GM23338 (cell line): ENCODE data around the gene CTTNBP2. TPM values are rescaled to one million over a fixed set of nuclear protein-coding genes. Genes with fewer than 3 reads are reported as not detected.

Experiments used
- ATAC-seq: fragments of 200-7000 bp; cut with Tn5 transposase; 3 replicates; pipeline ENCODE4 v1.9.1; 2020
- DNase-seq: peaks from one replicate; pipeline ENCODE4 v3.0.0-alpha.2; 2015; ENCODE audit warnings: low spot score
- H2AFZ ChIP-seq: fragments of 200-600 bp; sonication (generic); 2 replicates; pipeline ENCODE4 v1.8.0; 2016; ENCODE audit warnings: antibody characterized with exemption, mild to moderate bottlenecking, moderate library complexity
- H3F3A ChIP-seq: fragments of 200-600 bp; sonication (generic); replicated peaks from 2 replicates; pipeline ENCODE4 v1.8.0; 2017; ENCODE audit warnings: antibody characterized with exemption, mixed run types, low read depth
- H3K27ac ChIP-seq: fragments of 200-600 bp; sonication (generic); 2 replicates; pipeline ENCODE4 v1.6.1; 2016; ENCODE audit warnings: low read depth
- H3K27me3 ChIP-seq: fragments of 200-600 bp; sonication (generic); 2 replicates; pipeline ENCODE4 v1.8.0; 2016; ENCODE audit warnings: mild to moderate bottlenecking, mixed run types, moderate library complexity; ENCODE audit not compliant: insufficient read depth
- H3K36me3 ChIP-seq: fragments of 200-600 bp; sonication (generic); 2 replicates; pipeline ENCODE4 v1.8.0; 2016; ENCODE audit warnings: mild to moderate bottlenecking; ENCODE audit not compliant: insufficient read depth
- H3K4me1 ChIP-seq: fragments of 200-600 bp; sonication (generic); 2 replicates; pipeline ENCODE4 v1.8.0; 2016; ENCODE audit warnings: mild to moderate bottlenecking, moderate library complexity; ENCODE audit not compliant: insufficient read depth
- H3K4me2 ChIP-seq: fragments of 200-600 bp; sonication (generic); 2 replicates; pipeline ENCODE4 v1.7.1; 2017; ENCODE audit warnings: mixed run types
- H3K4me3 ChIP-seq: fragments of 200-600 bp; sonication (generic); 2 replicates; pipeline ENCODE4 v1.6.1; 2016; ENCODE audit warnings: mixed run types
- H3K79me2 ChIP-seq: fragments of 200-600 bp; sonication (generic); replicated peaks from 2 replicates; pipeline ENCODE4 v1.8.0; 2017; ENCODE audit warnings: mild to moderate bottlenecking; ENCODE audit not compliant: insufficient read depth
- H3K9me2 ChIP-seq: fragments of 200-600 bp; sonication (generic); 2 replicates; pipeline ENCODE4 v1.8.0; 2017; ENCODE audit not compliant: insufficient read depth
- H4K20me1 ChIP-seq: fragments of 200-600 bp; sonication (generic); replicated peaks from 2 replicates; pipeline ENCODE4 v1.8.0; 2017; ENCODE audit warnings: mild to moderate bottlenecking; ENCODE audit not compliant: insufficient read depth
- H3K27ac Mint-ChIP-seq: 2 replicates; pipeline ENCODE4 v1.8.0; 2020; ENCODE audit warnings: inconsistent platforms, mild to moderate bottlenecking, moderate library complexity, mixed read lengths
- H3K27me3 Mint-ChIP-seq: 3 replicates; pipeline ENCODE4 v1.8.0; 2022; ENCODE audit warnings: low read depth, mild to moderate bottlenecking, moderate library complexity, mixed read lengths, inconsistent platforms; ENCODE audit not compliant: insufficient read depth, poor library complexity
- H3K36me3 Mint-ChIP-seq: 3 replicates; pipeline ENCODE4 v1.8.0; 2021; ENCODE audit warnings: low read depth, mild to moderate bottlenecking, inconsistent platforms, moderate library complexity, mixed read lengths
- H3K4me1 Mint-ChIP-seq: 3 replicates; pipeline ENCODE4 v1.8.0; 2020; ENCODE audit warnings: mild to moderate bottlenecking, inconsistent platforms, mixed read lengths
- H3K4me3 Mint-ChIP-seq: 3 replicates; pipeline ENCODE4 v1.8.0; 2021; ENCODE audit warnings: moderate library complexity, mild to moderate bottlenecking, inconsistent platforms, mixed read lengths
- H3K9me3 Mint-ChIP-seq: 3 replicates; pipeline ENCODE4 v1.8.0; 2020; ENCODE audit warnings: moderate library complexity, mild to moderate bottlenecking, inconsistent platforms, mixed read lengths
- CTCF ChIP-seq, 2 experiments: fragments of 200-600 bp in 1 of 2; sonication (generic) in 1 of 2; conservative IDR thresholded peaks; 2 replicates each; pipeline versions ENCODE4 v1.5.1 to v1.6.1; 2016 to 2017; ENCODE audit warnings: antibody characterized with exemption in 2 of 2, low read depth in 2 of 2, mild to moderate bottlenecking in 2 of 2, moderate library complexity in 1 of 2
- ETS1 ChIP-seq: IDR thresholded peaks from 2 replicates; pipeline ENCODE4 v1.6.1; 2016; ENCODE audit warnings: antibody characterized with exemption
- NANOG ChIP-seq: IDR thresholded peaks from 2 replicates; pipeline ENCODE4 v1.6.1; 2016; ENCODE audit warnings: antibody characterized with exemption, borderline replicate concordance
- POLR2AphosphoS5 ChIP-seq: IDR thresholded peaks from 2 replicates; pipeline ENCODE4 v1.6.1; 2016; ENCODE audit warnings: antibody characterized with exemption, low read depth
- REST ChIP-seq: IDR thresholded peaks from one replicate; pipeline ENCODE4 v1.6.1; 2018; ENCODE audit warnings: antibody characterized with exemption; ENCODE audit not compliant: unreplicated experiment
- STAT1 ChIP-seq: IDR thresholded peaks from one replicate; pipeline ENCODE4 v1.6.1; 2016; ENCODE audit warnings: antibody characterized with exemption; ENCODE audit not compliant: unreplicated experiment
- ZNF331 ChIP-seq: fragments of 250-450 bp; sonication (Bioruptor Pico); IDR thresholded peaks from 2 replicates; pipeline ENCODE4 v1.5.0; 2020; ENCODE audit warnings: low read depth, mild to moderate bottlenecking, moderate library complexity
- polyA plus RNA-seq: library from polyadenylated mRNA; unstranded; fragments of >200 nt; fragmentation: Nextera tagmentation; extraction: Ambion mirVana; gene quantifications from 2 replicates; pipeline ENCODE4 v1.2.1, GENCODE V29; 2016
- total RNA-seq: library from RNA; depleted of rRNA; stranded (reverse); fragments of >200 nt; shearing (Covaris generic); gene quantifications from 2 replicates; pipeline ENCODE4 v1.2.3, GENCODE V29; 2014

Gene CTTNBP2
- total and polyA plus RNA-seq, 2 experiments from 2014 or later: 26.8 to 30.7 TPM

- H3K27ac Mint-ChIP-seq: no peak overlapping the region
- peaks cover 5% of the 10 kb centered on the region; the same call in 1 of the 3 replicates for H3K4me1 Mint-ChIP-seq
- ATAC-seq: no peak
- Histone ChIP-seq H3K36me3 (no peaks in the 10 kb centered on the region), H3K4me2 (no peak overlapping the region), H3K27ac (no peak overlapping the region), H2AFZ (no peak overlapping the region), H3K27me3 (no peaks in the 10 kb centered on the region), H4K20me1 (no peaks in the 10 kb centered on the region), H3K4me3 (no peak overlapping the region), H3F3A (no peaks in the 10 kb centered on the region), H3K4me1 (no peaks in the 10 kb centered on the region), H3K79me2 (no peaks in the 10 kb centered on the region), H3K9me2 (peaks cover 3% of the 10 kb centered on the region; the same call in 1 of the 2 replicates)
- no peaks in the 10 kb centered on the region for H3K27me3 Mint-ChIP-seq
- no peaks in the 10 kb centered on the region for H3K36me3 Mint-ChIP-seq
- TF ChIP-seq STAT1 (no peak), NANOG (no peak), ETS1 (no peak), POLR2AphosphoS5 (no peak), REST (no peak)
- H3K4me3 Mint-ChIP-seq: no peak overlapping the region
- no peak for DNase-seq
- H3K9me3 Mint-ChIP-seq: no peaks in the 10 kb centered on the region
Measured at GRCh38 chr7:117902314-117902889, 29.2 kb upstream of the CTTNBP2 start.

- H3K79me2 ChIP-seq: no peaks in the 10 kb centered on the region
- H3K27ac ChIP-seq: no peak overlapping the region
- H3K36me3 Mint-ChIP-seq: no peaks in the 10 kb centered on the region
- H3K27me3 ChIP-seq: no peaks in the 10 kb centered on the region
- no peaks in the 10 kb centered on the region for H3F3A ChIP-seq
- H3K9me2 ChIP-seq: peaks cover 3% of the 10 kb centered on the region; the same call in 1 of the 2 replicates
- DNase-seq (peak; percentile 13), ATAC-seq (no peak)
- H3K9me3 Mint-ChIP-seq: no peaks in the 10 kb centered on the region
- no peaks in the 10 kb centered on the region for H4K20me1 ChIP-seq
- H3K4me1 ChIP-seq: no peaks in the 10 kb centered on the region
- no peak overlapping the region for H3K27ac Mint-ChIP-seq
- no peak overlapping the region for H3K4me3 Mint-ChIP-seq
- peak in 1 of 2 experiments; percentile 21; a peak in 2 of 4 replicates for TF ChIP-seq CTCF (conservative IDR thresholded peaks at IDR 0.05; ENCODE audit: low read depth in 2 of 2)
- TF ChIP-seq STAT1: no peak
- TF ChIP-seq REST: no peak
- TF ChIP-seq ZNF331 (CRISPR knock-in tag): no peak
- peaks cover 5% of the 10 kb centered on the region; the same call in 1 of the 3 replicates for H3K4me1 Mint-ChIP-seq
- H3K4me3 ChIP-seq: no peak overlapping the region
- no peaks in the 10 kb centered on the region for H3K36me3 ChIP-seq
- no peaks in the 10 kb centered on the region for H3K27me3 Mint-ChIP-seq
- no peak overlapping the region for H3K4me2 ChIP-seq
- H2AFZ ChIP-seq: no peak overlapping the region; the same call in 1 of the 2 replicates
Measured at GRCh38 chr7:117901089-117901797, 28.0 kb upstream of the CTTNBP2 start.
